K562 (cell line): ENCODE measurements around the gene STIL. TPM values are rescaled to one million over a fixed set of nuclear protein-coding genes. Genes with fewer than 3 reads are reported as not detected.
A peak's percentile ranks its signal among the peaks of the same experiment; 100 is the strongest.

Experiments used
- DPF2 ChIP-seq: fragments of 450-650 bp; IDR thresholded peaks from 2 replicates; pipeline ENCODE4 v1.6.1; 2016
- FOXK2 ChIP-seq, 2 experiments: fragments of 450-650 bp; IDR thresholded peaks in 1 of 2; conservative IDR thresholded peaks in 1 of 2; 2 replicates each; pipeline ENCODE4 v1.6.1; 2016; ENCODE audit warnings: low read depth in 2 of 2, mild to moderate bottlenecking in 1 of 2
- GMEB1 ChIP-seq: fragments of 250-450 bp; sonication (Bioruptor Pico); IDR thresholded peaks from 2 replicates; pipeline ENCODE4 v1.4.0; 2020; ENCODE audit warnings: mild to moderate bottlenecking
- GTF3C2 ChIP-seq: IDR thresholded peaks from 3 replicates; pipeline ENCODE4 v1.6.1; 2011; ENCODE audit warnings: borderline replicate concordance, mild to moderate bottlenecking, moderate library complexity; ENCODE audit not compliant: insufficient read length; ENCODE audit errors: extremely low read depth
- HMGN3 ChIP-seq: IDR thresholded peaks from 2 replicates; pipeline ENCODE4 v1.6.1; 2011; ENCODE audit warnings: borderline replicate concordance, low read depth, mild to moderate bottlenecking, mixed read lengths, low read length; ENCODE audit not compliant: insufficient read length; ENCODE audit errors: extremely low read depth
- PATZ1 ChIP-seq: fragments of 250-450 bp; sonication (Bioruptor Pico); IDR thresholded peaks from 2 replicates; pipeline ENCODE4 v1.5.0; 2020; ENCODE audit warnings: mild to moderate bottlenecking, borderline replicate concordance
- SRSF7 ChIP-seq: fragments of 200-400 bp; formaldehyde crosslinking; optimal IDR thresholded peaks from 2 replicates; pipeline ENCODE3; 2017; ENCODE audit warnings: mild to moderate bottlenecking, low read depth, low read length
- SUPT5H ChIP-seq: fragments of 450-650 bp; IDR thresholded peaks from 2 replicates; pipeline ENCODE4 v1.6.1; 2016
- TFAP4 ChIP-seq: sonication (generic); formaldehyde crosslinking; IDR thresholded peaks from 2 replicates; pipeline ENCODE4 v1.8.0; 2022; ENCODE audit warnings: missing genetic modification reagents, mild to moderate bottlenecking, moderate library complexity, borderline replicate concordance
- YY1 ChIP-seq, 3 experiments: IDR thresholded peaks; 2 replicates each; pipeline ENCODE4 v1.6.1; 2011; ENCODE audit warnings: low read length in 2 of 3, mild to moderate bottlenecking in 2 of 3, moderate library complexity in 2 of 3, borderline replicate concordance in 1 of 3, control low read depth in 1 of 3, low read depth in 1 of 3; ENCODE audit not compliant: insufficient read depth in 3 of 3, insufficient replicate concordance in 2 of 3, control insufficient read depth in 1 of 3, insufficient read length in 1 of 3; ENCODE audit errors: extremely low read depth in 1 of 3
- ZFP1 ChIP-seq: fragments of 450-650 bp; formaldehyde crosslinking; IDR thresholded peaks from 2 replicates; pipeline ENCODE4 v1.4.0; 2020; ENCODE audit warnings: mild to moderate bottlenecking, mixed read lengths
- ZNF133 ChIP-seq: fragments of 250-450 bp; sonication (Bioruptor Pico); IDR thresholded peaks from 2 replicates; pipeline ENCODE4 v1.4.0; 2020; ENCODE audit warnings: mild to moderate bottlenecking
- ZNF140 ChIP-seq: fragments of 250-450 bp; sonication (Bioruptor Pico); IDR thresholded peaks from 2 replicates; pipeline ENCODE4 v1.8.0; 2021; ENCODE audit warnings: moderate library complexity, mild to moderate bottlenecking, inconsistent platforms
- ZNF280A ChIP-seq: fragments of 450-650 bp; IDR thresholded peaks from 2 replicates; pipeline ENCODE4 v1.6.1; 2018; ENCODE audit warnings: mild to moderate bottlenecking, low read depth; ENCODE audit not compliant: partially characterized antibody
- polyA plus RNA-seq, 8 experiments: library from polyadenylated mRNA; depleted of rRNA in 4 of 8; stranded (reverse) in 5 of 8; unstranded in 3 of 8; fragments of >200 nt; fragmentation: Nextera tagmentation in 2 of 8; fragmentation: Illumina TruSeq in 1 of 8; extraction: Ambion mirVana in 2 of 8; extraction: Trizol in 1 of 8; gene quantifications; 2 replicates each; pipeline versions ENCODE4 v1.2.1 to v1.2.3, GENCODE V29; 2011 to 2014; ENCODE audit warnings: inconsistent platforms in 1 of 8, missing spikeins in 1 of 8
- total RNA-seq, 7 experiments: library from RNA; depleted of rRNA in 6 of 7; stranded (reverse); fragments of >200 nt in 6 of 7; fragmentation: Illumina TruSeq in 2 of 7; extraction: Trizol in 2 of 7; gene quantifications; 2 replicates each; pipeline versions ENCODE4 v1.2.1 to v1.2.3, GENCODE V29; 2011 to 2021; ENCODE audit warnings: low replicate concordance in 1 of 7

STIL gene
- total and polyA plus RNA-seq, 9 of the 15 experiments (the other 6 are each of a cell fraction or from before 2014, with no cell fraction given) = 10.5 to 77.4 (median 39.6) TPM

- TF ChIP-seq GTF3C2 (no peak), SRSF7 (no peak), SUPT5H (peak; percentile 63), ZNF140 (CRISPR knock-in tag) (no peak), ZNF280A (no peak), PATZ1 (no peak), YY1 (IDR thresholded peaks at IDR 0.05; ENCODE audit: borderline replicate concordance in 1 of 3, control insufficient read depth in 1 of 3, extremely low read depth in 1 of 3, insufficient read depth in 3 of 3, insufficient read length in 1 of 3, insufficient replicate concordance in 2 of 3, low read depth in 1 of 3, low read length in 2 of 3) (no peak), ZNF133 (CRISPR knock-in tag) (no peak), TFAP4 (CRISPR knock-in tag) (peak; percentile 31; the same call in 1 of the 2 replicates), FOXK2 (conservative IDR thresholded peaks at IDR 0.05 in 1 of 2, IDR thresholded peaks at IDR 0.05 in 1 of 2; ENCODE audit: low read depth in 2 of 2) (0 out of 4 replicates have a peak, but pooled peaks have one; percentile 17 to 30), GMEB1 (CRISPR knock-in tag) (no peak), HMGN3 (no peak), ZFP1 (CRISPR knock-in tag) (no peak), DPF2 (peak; percentile 73)
Measured at GRCh38 chr1:47211796-47212269, 102.1 kb downstream of the STIL start (continued).
